Right lobe of liver (tissue), 6 donors: ENCODE results near the gene NOS3. TPM values are rescaled to one million over a fixed set of nuclear protein-coding genes. Genes with fewer than 3 reads are reported as not detected.

Experiments
- ATAC-seq, 4 donors: fragments of 200-7000 bp; cut with Tn5 transposase; one replicate each; pipeline ENCODE4 v1.9.1; 2020; ENCODE audit warnings: mild to moderate bottlenecking in 4 of 4, moderate library complexity in 4 of 4
- DNase-seq, 3 donors: peaks; one replicate each; pipeline ENCODE4 v3.0.0-alpha.2; 2020
- H3K27ac ChIP-seq, 3 donors: fragments of 200-600 bp; one replicate each; pipeline ENCODE4 v1.8.0; 2022
- H3K27me3 ChIP-seq, 2 donors: fragments of 200-600 bp; one replicate each; pipeline ENCODE4 v1.8.0; 2022
- H3K36me3 ChIP-seq, 4 donors: fragments of 200-600 bp; sonication (generic) in 1 of 4; one replicate each; pipeline versions ENCODE4 v1.5.1 to v1.8.0; 2017 to 2022; ENCODE audit warnings: control low read depth in 1 of 4
- H3K4me1 ChIP-seq, 4 donors: fragments of 200-600 bp; sonication (generic) in 1 of 4; one replicate each; pipeline versions ENCODE4 v1.5.1 to v1.8.0; 2017 to 2022; ENCODE audit warnings: control low read depth in 1 of 4
- H3K4me3 ChIP-seq, 3 donors: fragments of 200-600 bp; one replicate each; pipeline ENCODE4 v1.8.0; 2022
- H3K9me3 ChIP-seq, 4 donors: fragments of 200-600 bp; sonication (generic) in 1 of 4; one replicate each; pipeline versions ENCODE4 v1.5.1 to v1.8.0; 2017 to 2022; ENCODE audit warnings: control low read depth in 1 of 4
- POLR2A ChIP-seq: fragments of 450-650 bp; IDR thresholded peaks from one replicate; pipeline ENCODE4 v1.6.1; 2017; ENCODE audit warnings: antibody characterized with exemption, mild to moderate bottlenecking
- WGBS: methylation state at CpG from one replicate; pipeline ENCODE4 v1.1.6; 2018; ENCODE audit warnings: low coverage, low lambda C conversion rate; ENCODE audit not compliant: insufficient coverage; ENCODE audit errors: missing lambda C conversion rate; 5-methylcytosine and 5-hydroxymethylcytosine counted together
- intact Hi-C, 2 donors: fragments of 100-400 bp; cut with DNase I; formaldehyde crosslinking; loops; one replicate each; pipeline versions ENCODE4 v1.11.2 to v1.14.1; 2022
- total RNA-seq, 6 experiments: library from RNA; depleted of rRNA in 2 of 6; stranded (reverse); fragments of >200 nt in 2 of 6; fragmentation: NEBNext Ultra II Directional in 3 of 6; extraction: Animal tissue kit (Norgen Biotek cat#: 25700) in 3 of 6; gene quantifications; one replicate each; pipeline versions ENCODE4 v1.1.0 to v1.2.4, GENCODE V29; 2016 to 2023
- TF ChIP-seq, protein P1 (sequence below), 4 donors: fragments of 200-600 bp in 3 of 4; fragments of 450-650 bp in 1 of 4; IDR thresholded peaks; one replicate each; pipeline versions ENCODE4 v1.5.1 to v1.8.0; 2016 to 2022; ENCODE audit warnings: antibody characterized with exemption in 4 of 4, mild to moderate bottlenecking in 2 of 4
- donor health status: DM: no; HTN: yes; CAD: no.
- donor health status: DM: no; HTN: no; CAD: no.
- donor health status: DM: no; HTN: no; CAD: no.
- donor health status: DM: no; HTN: yes; CAD: no.
- donor health status: DM: no; HTN: yes; CAD: no.

NOS3 gene
- total RNA-seq, 6 experiments from 2014 or later: 2.4 to 9.2 (median 5.0) TPM

DNA sequence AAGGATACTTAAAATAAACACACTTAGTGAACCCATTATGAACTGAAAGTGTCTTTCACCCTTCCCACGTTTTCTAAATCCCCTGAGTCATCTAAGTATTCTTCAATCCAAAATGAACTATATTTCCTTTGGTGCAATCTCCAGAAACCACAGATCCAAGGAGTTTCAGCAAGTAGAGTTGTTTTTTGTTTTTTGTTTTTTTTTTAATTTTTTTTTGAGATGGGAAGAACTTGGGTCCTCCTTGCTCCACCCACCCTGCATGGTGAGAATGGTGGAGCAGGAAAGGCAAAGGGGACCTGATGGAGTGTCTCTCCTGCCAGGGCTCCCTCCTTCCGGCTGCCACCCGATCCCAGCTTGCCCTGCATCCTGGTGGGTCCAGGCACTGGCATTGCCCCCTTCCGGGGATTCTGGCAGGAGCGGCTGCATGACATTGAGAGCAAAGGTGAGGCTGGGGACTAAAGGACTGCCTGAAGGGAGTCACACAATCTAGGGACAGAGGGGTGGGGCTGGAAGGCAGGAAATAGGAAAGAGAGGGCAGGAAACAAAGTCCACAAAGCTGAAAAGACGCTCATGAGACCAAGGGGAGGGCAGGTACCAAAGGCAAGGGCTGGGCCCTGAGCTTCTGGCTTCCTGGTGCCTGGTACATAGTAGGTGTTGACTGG lies 21.3 kb downstream of the NOS3 start:
- intact Hi-C loops: no loop called here
- Histone ChIP-seq H3K27ac (no peak overlapping the region), H3K4me3 (no peak overlapping the region), H3K36me3 (no peaks in the 10 kb centered on the region), H3K27me3 (peaks cover 0 to 4% of the 10 kb centered on the region in 2 donors), H3K9me3 (no peaks in the 10 kb centered on the region), H3K4me1 (peaks cover 0 to 10% (median 0%) of the 10 kb centered on the region in 4 donors)
- no peak for DNase-seq
- ATAC-seq: peak in 1 of 4 donors; percentile 19
- TF ChIP-seq, protein P1, sequence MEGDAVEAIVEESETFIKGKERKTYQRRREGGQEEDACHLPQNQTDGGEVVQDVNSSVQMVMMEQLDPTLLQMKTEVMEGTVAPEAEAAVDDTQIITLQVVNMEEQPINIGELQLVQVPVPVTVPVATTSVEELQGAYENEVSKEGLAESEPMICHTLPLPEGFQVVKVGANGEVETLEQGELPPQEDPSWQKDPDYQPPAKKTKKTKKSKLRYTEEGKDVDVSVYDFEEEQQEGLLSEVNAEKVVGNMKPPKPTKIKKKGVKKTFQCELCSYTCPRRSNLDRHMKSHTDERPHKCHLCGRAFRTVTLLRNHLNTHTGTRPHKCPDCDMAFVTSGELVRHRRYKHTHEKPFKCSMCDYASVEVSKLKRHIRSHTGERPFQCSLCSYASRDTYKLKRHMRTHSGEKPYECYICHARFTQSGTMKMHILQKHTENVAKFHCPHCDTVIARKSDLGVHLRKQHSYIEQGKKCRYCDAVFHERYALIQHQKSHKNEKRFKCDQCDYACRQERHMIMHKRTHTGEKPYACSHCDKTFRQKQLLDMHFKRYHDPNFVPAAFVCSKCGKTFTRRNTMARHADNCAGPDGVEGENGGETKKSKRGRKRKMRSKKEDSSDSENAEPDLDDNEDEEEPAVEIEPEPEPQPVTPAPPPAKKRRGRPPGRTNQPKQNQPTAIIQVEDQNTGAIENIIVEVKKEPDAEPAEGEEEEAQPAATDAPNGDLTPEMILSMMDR (IDR thresholded peaks at IDR 0.05): no peak
- no peak for TF ChIP-seq POLR2A
- WGBS: 50% methylated on average over 6 of the region's 6 CpGs

DNA sequence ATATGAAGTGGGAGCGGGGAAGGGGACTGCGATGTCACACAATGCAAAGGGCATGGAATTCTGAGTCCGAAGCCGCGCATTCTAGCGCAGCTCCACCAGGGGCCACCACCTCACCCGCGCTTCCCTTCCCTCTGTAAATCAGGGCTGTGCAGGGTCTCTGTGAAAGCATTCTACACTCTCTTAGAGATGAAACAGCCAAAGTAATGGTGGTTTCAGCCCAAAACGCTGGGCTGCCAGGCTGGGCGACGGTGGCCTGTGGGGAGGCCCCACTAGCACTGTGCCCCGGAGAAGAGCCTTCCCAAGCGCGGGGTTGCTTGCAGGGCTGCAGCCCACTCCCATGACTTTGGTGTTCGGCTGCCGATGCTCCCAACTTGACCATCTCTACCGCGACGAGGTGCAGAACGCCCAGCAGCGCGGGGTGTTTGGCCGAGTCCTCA lies 22.1 kb downstream of the NOS3 start:
- Histone ChIP-seq H3K4me1 (peaks cover 0 to 12% (median 1%) of the 10 kb centered on the region in 4 donors), H3K27me3 (peaks cover 0 to 4% of the 10 kb centered on the region in 2 donors), H3K9me3 (no peaks in the 10 kb centered on the region), H3K4me3 (no peak overlapping the region), H3K36me3 (no peaks in the 10 kb centered on the region), H3K27ac (no peak overlapping the region)
- 14% methylated on average over 11 of the region's 23 CpGs for WGBS
- ATAC-seq (peak in 2 of 4 donors; percentile 24 to 34), DNase-seq (no peak)
- intact Hi-C loops: no loop called here
- TF ChIP-seq, protein P1 (IDR thresholded peaks at IDR 0.05): peak in 3 of 4 donors; percentile 32 to 38 (median 33)
- TF ChIP-seq POLR2A: no peak

DNA sequence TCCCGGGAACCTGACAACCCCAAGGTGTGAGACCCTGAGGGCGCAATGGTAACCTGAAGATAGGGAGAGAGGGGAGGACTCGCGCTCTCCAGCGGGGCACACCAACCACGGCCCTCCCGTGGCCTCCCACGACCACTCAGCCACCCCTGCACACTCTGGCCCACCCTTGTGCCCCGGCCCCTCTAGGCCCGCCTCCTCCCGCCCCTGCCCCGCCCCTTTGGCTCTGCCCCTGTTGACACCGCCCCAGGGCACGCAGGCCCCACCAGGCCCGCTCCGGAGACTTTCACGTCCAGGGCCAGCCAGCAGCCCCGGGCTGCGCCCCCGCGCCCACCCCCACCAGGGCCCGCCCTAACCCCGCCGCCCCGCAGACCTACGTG lies 22.5 kb downstream of the NOS3 start:
- no peaks in the 10 kb centered on the region for H3K36me3 ChIP-seq
- TF ChIP-seq, protein P1 (IDR thresholded peaks at IDR 0.05): no peak
- no peak for TF ChIP-seq POLR2A
- DNase-seq (no peak), ATAC-seq (peak in 1 of 4 donors; percentile 5)
- peaks cover 0 to 7% of the 10 kb centered on the region in 2 donors for H3K27me3 ChIP-seq
- H3K4me3 ChIP-seq: no peak overlapping the region
- WGBS: no CpG with 5 or more reads among the region's 26 CpGs
- peaks cover 0 to 16% (median 2%) of the 10 kb centered on the region in 4 donors for H3K4me1 ChIP-seq
- intact Hi-C loops: no loop called here
- no peaks in the 10 kb centered on the region for H3K9me3 ChIP-seq
- H3K27ac ChIP-seq: no peak overlapping the region

DNA sequence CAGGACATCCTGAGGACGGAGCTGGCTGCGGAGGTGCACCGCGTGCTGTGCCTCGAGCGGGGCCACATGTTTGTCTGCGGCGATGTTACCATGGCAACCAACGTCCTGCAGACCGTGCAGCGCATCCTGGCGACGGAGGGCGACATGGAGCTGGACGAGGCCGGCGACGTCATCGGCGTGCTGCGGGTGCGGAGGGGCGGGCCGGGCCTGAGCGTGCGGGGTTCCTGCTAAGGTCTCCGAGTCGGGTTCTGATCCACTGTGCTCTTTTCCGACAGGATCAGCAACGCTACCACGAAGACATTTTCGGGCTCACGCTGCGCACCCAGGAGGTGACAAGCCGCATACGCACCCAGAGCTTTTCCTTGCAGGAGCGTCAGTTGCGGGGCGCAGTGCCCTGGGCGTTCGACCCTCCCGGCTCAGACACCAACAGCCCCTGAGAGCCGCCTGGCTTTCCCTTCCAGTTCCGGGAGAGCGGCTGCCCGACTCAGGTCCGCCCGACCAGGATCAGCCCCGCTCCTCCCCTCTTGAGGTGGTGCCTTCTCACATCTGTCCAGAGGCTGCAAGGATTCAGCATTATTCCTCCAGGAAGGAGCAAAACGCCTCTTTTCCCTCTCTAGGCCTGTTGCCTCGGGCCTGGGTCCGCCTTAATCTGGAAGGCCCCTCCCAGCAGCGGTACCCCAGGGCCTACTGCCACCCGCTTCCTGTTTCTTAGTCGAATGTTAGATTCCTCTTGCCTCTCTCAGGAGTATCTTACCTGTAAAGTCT lies 23.1 kb downstream of the NOS3 start:
- peak in 3 of 4 donors; percentile 6 to 42 (median 23) for ATAC-seq
- TF ChIP-seq POLR2A: no peak
- TF ChIP-seq, protein P1 (IDR thresholded peaks at IDR 0.05): no peak
- Histone ChIP-seq H3K9me3 (no peaks in the 10 kb centered on the region), H3K27me3 (peaks cover 0 to 12% of the 10 kb centered on the region in 2 donors), H3K4me1 (peaks cover 0 to 17% (median 2%) of the 10 kb centered on the region in 4 donors), H3K27ac (no peak overlapping the region), H3K36me3 (no peaks in the 10 kb centered on the region), H3K4me3 (peak overlapping the region in 1 of 3 donors; percentile 13)
- intact Hi-C loops: no loop called here
- 7% methylated on average over 28 of the region's 55 CpGs for WGBS
- DNase-seq: peak in 2 of 3 donors; percentile 58 to 63
